ENCODE data around the gene PRRT1B.

PRRT1B gene

GRCh38 chr9:131590449-131590848, 45.1 kb downstream of the PRRT1B start:
- no peaks in the 10 kb centered on the region for H3F3A ChIP-seq (ENCODE audit: insufficient read depth)
- H3K9ac ChIP-seq (ENCODE audit: low read length): no peak overlapping the region
- H2AFZ ChIP-seq (ENCODE audit: low read depth, low read length, severe bottlenecking): no peak overlapping the region
- no peaks in the 10 kb centered on the region for H3K36me3 ChIP-seq (ENCODE audit: low read length)
- H3K4me3 ChIP-seq (ENCODE audit: insufficient read depth, low read length, poor library complexity, severe bottlenecking): no peak overlapping the region
- H3K9me3 ChIP-seq (ENCODE audit: insufficient read depth, low read length): no peaks in the 10 kb centered on the region
- H3K9me2 ChIP-seq (replicated peaks; ENCODE audit: insufficient read depth, low read length): no peaks in the 10 kb centered on the region
- no peak overlapping the region for H3K27ac ChIP-seq (ENCODE audit: low read depth, low read length)
- H3K4me2 ChIP-seq (ENCODE audit: low read depth, low read length, poor library complexity, severe bottlenecking): no peak overlapping the region
- H4K20me1 ChIP-seq (ENCODE audit: low read depth, low read length): no peaks in the 10 kb centered on the region
- H3K79me2 ChIP-seq (ENCODE audit: insufficient read depth, low read length): no peaks in the 10 kb centered on the region
- no peaks in the 10 kb centered on the region for H3K27me3 ChIP-seq (ENCODE audit: low read length)
- TF ChIP-seq CTCF (IDR thresholded peaks at IDR 0.05; ENCODE audit: insufficient read depth, low read length, poor library complexity, severe bottlenecking): no peak
- no peak for TF ChIP-seq EZH2phosphoT487 (conservative IDR thresholded peaks at IDR 0.05; ENCODE audit: low read length)

GRCh38 chr9:131590907-131591844, 45.9 kb downstream of the PRRT1B start:
- H3K9me3 ChIP-seq (ENCODE audit: insufficient read depth, low read length): no peaks in the 10 kb centered on the region
- H3K27me3 ChIP-seq (ENCODE audit: low read length): no peaks in the 10 kb centered on the region
- H3K9ac ChIP-seq (ENCODE audit: low read length): no peak overlapping the region
- no peaks in the 10 kb centered on the region for H3F3A ChIP-seq (ENCODE audit: insufficient read depth)
- no peak overlapping the region for H2AFZ ChIP-seq (ENCODE audit: low read depth, low read length, severe bottlenecking)
- H3K27ac ChIP-seq (ENCODE audit: low read depth, low read length): no peak overlapping the region
- TF ChIP-seq EZH2phosphoT487 (conservative IDR thresholded peaks at IDR 0.05; ENCODE audit: low read length) (no peak), CTCF (IDR thresholded peaks at IDR 0.05; ENCODE audit: insufficient read depth, low read length, poor library complexity, severe bottlenecking) (peak; percentile 79)
- H3K4me3 ChIP-seq (ENCODE audit: insufficient read depth, low read length, poor library complexity, severe bottlenecking): no peak overlapping the region
- no peaks in the 10 kb centered on the region for H3K9me2 ChIP-seq (replicated peaks; ENCODE audit: insufficient read depth, low read length)
- no peaks in the 10 kb centered on the region for H3K79me2 ChIP-seq (ENCODE audit: insufficient read depth, low read length)
- no peaks in the 10 kb centered on the region for H4K20me1 ChIP-seq (ENCODE audit: low read depth, low read length)
- no peak overlapping the region for H3K4me2 ChIP-seq (ENCODE audit: low read depth, low read length, poor library complexity, severe bottlenecking)
- no peaks in the 10 kb centered on the region for H3K36me3 ChIP-seq (ENCODE audit: low read length)

DNA sequence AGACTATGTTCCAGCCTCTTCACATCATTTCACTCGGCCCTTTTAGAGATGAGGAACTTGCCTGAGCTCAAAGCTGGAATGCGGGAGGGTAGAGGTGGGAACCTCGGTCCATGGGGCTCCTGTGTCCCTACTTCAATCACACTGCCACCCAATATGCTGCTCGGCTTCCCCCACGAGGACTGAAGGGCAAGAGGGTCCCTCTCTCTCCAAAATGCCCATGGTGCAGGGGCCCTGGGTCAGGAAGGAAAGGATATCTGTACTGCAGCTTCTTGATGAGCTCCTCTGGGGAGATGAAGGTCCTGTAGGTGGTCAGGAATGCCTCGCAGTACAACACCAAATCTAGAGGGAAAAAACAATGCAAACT, 46.5 kb downstream of the PRRT1B start:
- Histone ChIP-seq H4K20me1 (ENCODE audit: low read depth, low read length) (no peaks in the 10 kb centered on the region), H3K9me2 (replicated peaks; ENCODE audit: insufficient read depth, low read length) (no peaks in the 10 kb centered on the region), H3K36me3 (ENCODE audit: low read length) (no peaks in the 10 kb centered on the region), H3K9ac (ENCODE audit: low read length) (no peak overlapping the region), H3K4me2 (ENCODE audit: low read depth, low read length, poor library complexity, severe bottlenecking) (no peak overlapping the region), H3K27ac (ENCODE audit: low read depth, low read length) (no peak overlapping the region), H3K4me3 (ENCODE audit: insufficient read depth, low read length, poor library complexity, severe bottlenecking) (no peak overlapping the region), H3K9me3 (ENCODE audit: insufficient read depth, low read length) (no peaks in the 10 kb centered on the region), H2AFZ (ENCODE audit: low read depth, low read length, severe bottlenecking) (no peak overlapping the region), H3K27me3 (ENCODE audit: low read length) (no peaks in the 10 kb centered on the region), H3F3A (ENCODE audit: insufficient read depth) (no peaks in the 10 kb centered on the region), H3K79me2 (ENCODE audit: insufficient read depth, low read length) (no peaks in the 10 kb centered on the region)
- TF ChIP-seq CTCF (IDR thresholded peaks at IDR 0.05; ENCODE audit: insufficient read depth, low read length, poor library complexity, severe bottlenecking) (no peak), EZH2phosphoT487 (conservative IDR thresholded peaks at IDR 0.05; ENCODE audit: low read length) (no peak)
